Stimulated activated CD4-positive, alpha-beta T cell treated with anti-CD3 and anti-CD28 coated beads, Interleukin-1b, Interleukin-23, amount 100 ng/mL, for 24 hours (primary cell): Measurements from ENCODE around the gene ATG10.
"Not testable (repeated sequence)": the region's sequence is repeated elsewhere in the genome, so short reads cannot be mapped to it uniquely, and the experiment has no call there.

Source experiments
- DNase-seq, 4 experiments: peaks; one replicate each; pipeline ENCODE4 v3.0.0-alpha.2; 2020; ENCODE audit warnings: low read depth in 4 of 4, low spot score in 1 of 4

Gene ATG10

GRCh38 chr5:82119889-82120288 is 148.1 kb downstream of the ATG10 start:
- no peak for DNase-seq

- no peak for DNase-seq
Measured at GRCh38 chr5:82129723-82130285, 158.0 kb downstream of the ATG10 start.

GRCh38 chr5:82130602-82131001 is 158.8 kb downstream of the ATG10 start:
- DNase-seq: no peak

GRCh38 chr5:82137205-82137604 is 165.4 kb downstream of the ATG10 start:
- DNase-seq: no peak

GRCh38 chr5:82139837-82140236 is 168.0 kb downstream of the ATG10 start:
- not testable (repeated sequence) for DNase-seq

GRCh38 chr5:82142217-82142841 is 170.5 kb downstream of the ATG10 start:
- DNase-seq: no peak

GRCh38 chr5:82142928-82143577 is 171.2 kb downstream of the ATG10 start:
- DNase-seq: no peak

- no peak for DNase-seq
Measured at GRCh38 chr5:82147860-82148573, 176.2 kb downstream of the ATG10 start.

GRCh38 chr5:82149434-82149833 is 177.6 kb downstream of the ATG10 start:
- no peak for DNase-seq

GRCh38 chr5:82150559-82150958 is 178.7 kb downstream of the ATG10 start:
- no peak for DNase-seq

- DNase-seq: no peak
Measured at GRCh38 chr5:82151204-82151603, 179.4 kb downstream of the ATG10 start.

- no peak for DNase-seq
Measured at GRCh38 chr5:82151662-82152061, 179.8 kb downstream of the ATG10 start.

- DNase-seq: no peak
Measured at GRCh38 chr5:82152978-82153481, 181.2 kb downstream of the ATG10 start.

- DNase-seq: no peak
Measured at GRCh38 chr5:82154776-82155175, 183.0 kb downstream of the ATG10 start.

- no peak for DNase-seq
Measured at GRCh38 chr5:82155305-82155704, 183.5 kb downstream of the ATG10 start.

GRCh38 chr5:82156874-82157273 is 185.1 kb downstream of the ATG10 start:
- no peak for DNase-seq

- DNase-seq: no peak
Measured at GRCh38 chr5:82158755-82159413, 187.1 kb downstream of the ATG10 start.

- no peak for DNase-seq
Measured at GRCh38 chr5:82160948-82161347, 189.1 kb downstream of the ATG10 start.

GRCh38 chr5:82162573-82162972 is 190.8 kb downstream of the ATG10 start:
- DNase-seq: no peak

- DNase-seq: no peak
Measured at GRCh38 chr5:82163452-82164175, 191.8 kb downstream of the ATG10 start.
